Esophagus squamous epithelium (tissue), 5 donors: ENCODE results near the gene GCA. TPM values are rescaled to one million over a fixed set of nuclear protein-coding genes. Genes with fewer than 3 reads are reported as not detected.

ENCODE experiments used
- DNase-seq: peaks from one replicate; lab custom pipeline; 2025; lab: John Stamatoyannopoulos, UW
- H3K27ac ChIP-seq, 4 donors: fragments of 200-600 bp; sonication (generic); one replicate each; pipeline ENCODE4 v1.5.1; 2016 to 2019; ENCODE audit warnings: mild to moderate bottlenecking in 1 of 4
- H3K27me3 ChIP-seq, 4 donors: fragments of 200-600 bp; sonication (generic); 1 replicate in 3 of 4; 2 replicates in 1 of 4; pipeline versions ENCODE4 v1.5.1 to v1.6.0; 2017 to 2021; ENCODE audit warnings: antibody characterized with exemption in 1 of 4
- H3K36me3 ChIP-seq, 3 donors: fragments of 200-600 bp; sonication (generic); one replicate each; pipeline ENCODE4 v1.5.1; 2016 to 2019
- H3K4me1 ChIP-seq, 3 donors: fragments of 200-600 bp; sonication (generic); one replicate each; pipeline ENCODE4 v1.5.1; 2017 to 2019
- H3K4me3 ChIP-seq, 4 donors: fragments of 200-600 bp; sonication (generic); 1 replicate in 3 of 4; 2 replicates in 1 of 4; pipeline ENCODE4 v1.5.1; 2016 to 2019; ENCODE audit warnings: mild to moderate bottlenecking in 2 of 4, moderate library complexity in 1 of 4
- H3K9me3 ChIP-seq, 3 donors: fragments of 200-600 bp; sonication (generic); one replicate each; pipeline ENCODE4 v1.5.1; 2016 to 2019
- POLR2A ChIP-seq, 4 donors: fragments of 450-650 bp; IDR thresholded peaks; one replicate each; pipeline ENCODE4 v1.6.1; 2017; ENCODE audit warnings: antibody characterized with exemption in 4 of 4, mild to moderate bottlenecking in 4 of 4, moderate library complexity in 3 of 4
- WGBS, 2 donors: methylation state at CpG; one replicate each; pipeline ENCODE4 v1.1.5; 2018; 5-methylcytosine and 5-hydroxymethylcytosine counted together
- intact Hi-C: fragments of 100-400 bp; cut with DNase I; formaldehyde crosslinking; loops from one replicate; pipeline ENCODE4 v1.15.0; 2022
- total RNA-seq, 4 donors: library from RNA; depleted of rRNA; stranded (reverse); fragments of >200 nt; gene quantifications; one replicate each; pipeline ENCODE4 v1.1.0, GENCODE V29; 2016
- TF ChIP-seq, protein P1 (sequence below), 6 experiments: fragments of 450-650 bp in 4 of 6; fragments of 200-600 bp in 2 of 6; sonication (generic) in 2 of 6; IDR thresholded peaks; one replicate each; pipeline ENCODE4 v1.5.1; 2016 to 2019; ENCODE audit warnings: antibody characterized with exemption in 6 of 6, mild to moderate bottlenecking in 4 of 6, moderate library complexity in 4 of 6
- donor health status: DM: yes; HTN: yes; CAD: no.

GCA gene
- total RNA-seq, 4 donors from 2014 or later = 5.5 to 19.3 (median 13.0) TPM

DNA sequence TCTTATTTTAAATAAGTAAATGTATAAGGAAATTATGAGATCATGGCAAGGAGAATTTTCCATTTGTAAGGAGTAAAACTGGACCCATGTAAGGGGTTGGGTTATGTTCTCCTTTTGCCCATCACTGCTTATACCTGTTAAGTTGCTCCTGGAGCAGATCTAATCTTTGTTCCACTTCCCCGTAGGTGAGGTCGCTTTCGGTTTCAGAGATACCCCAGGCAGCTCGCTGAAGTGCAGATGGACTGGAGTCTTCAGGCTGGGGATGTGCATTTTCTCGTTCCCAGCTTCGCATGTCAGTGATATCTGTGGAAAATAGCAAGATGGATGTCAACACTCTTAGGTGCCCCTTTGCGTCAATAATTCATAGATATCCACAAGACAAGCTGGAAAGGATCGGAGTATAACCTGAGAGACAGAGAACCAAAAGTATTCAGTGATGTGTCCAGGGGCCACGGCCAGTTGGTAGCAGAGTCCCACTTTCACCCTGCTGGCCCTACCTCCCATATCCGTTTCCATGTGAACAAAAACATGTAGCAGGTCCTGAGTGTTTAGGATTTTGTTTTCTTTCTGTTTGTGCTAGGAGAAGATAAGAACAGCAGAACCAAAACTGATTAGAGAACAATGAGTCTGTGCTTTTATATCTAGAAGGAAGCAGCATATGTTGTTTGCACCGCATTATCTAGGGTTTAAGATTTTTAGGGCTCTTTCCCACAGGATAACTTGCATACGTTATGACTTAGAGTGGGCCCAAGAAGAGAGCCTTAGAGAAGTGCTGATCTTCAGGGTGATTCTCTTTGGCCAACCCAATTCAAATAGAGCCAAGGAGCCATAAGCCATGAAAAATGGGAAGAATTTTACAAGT lies 36.0 kb downstream of the GCA start:
- intact Hi-C loops = no loop called here
- 77% methylated on average over 12 of the region's 12 CpGs for WGBS, 2 donors
- no peaks in the 10 kb centered on the region for H3K36me3 ChIP-seq
- H3K9me3 ChIP-seq = no peaks in the 10 kb centered on the region
- H3K4me1 ChIP-seq = no peaks in the 10 kb centered on the region
- H3K27me3 ChIP-seq = no peaks in the 10 kb centered on the region
- TF ChIP-seq, protein P1, sequence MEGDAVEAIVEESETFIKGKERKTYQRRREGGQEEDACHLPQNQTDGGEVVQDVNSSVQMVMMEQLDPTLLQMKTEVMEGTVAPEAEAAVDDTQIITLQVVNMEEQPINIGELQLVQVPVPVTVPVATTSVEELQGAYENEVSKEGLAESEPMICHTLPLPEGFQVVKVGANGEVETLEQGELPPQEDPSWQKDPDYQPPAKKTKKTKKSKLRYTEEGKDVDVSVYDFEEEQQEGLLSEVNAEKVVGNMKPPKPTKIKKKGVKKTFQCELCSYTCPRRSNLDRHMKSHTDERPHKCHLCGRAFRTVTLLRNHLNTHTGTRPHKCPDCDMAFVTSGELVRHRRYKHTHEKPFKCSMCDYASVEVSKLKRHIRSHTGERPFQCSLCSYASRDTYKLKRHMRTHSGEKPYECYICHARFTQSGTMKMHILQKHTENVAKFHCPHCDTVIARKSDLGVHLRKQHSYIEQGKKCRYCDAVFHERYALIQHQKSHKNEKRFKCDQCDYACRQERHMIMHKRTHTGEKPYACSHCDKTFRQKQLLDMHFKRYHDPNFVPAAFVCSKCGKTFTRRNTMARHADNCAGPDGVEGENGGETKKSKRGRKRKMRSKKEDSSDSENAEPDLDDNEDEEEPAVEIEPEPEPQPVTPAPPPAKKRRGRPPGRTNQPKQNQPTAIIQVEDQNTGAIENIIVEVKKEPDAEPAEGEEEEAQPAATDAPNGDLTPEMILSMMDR (IDR thresholded peaks at IDR 0.05) = no peak
- TF ChIP-seq POLR2A (IDR thresholded peaks at IDR 0.05) = no peak
- no peak overlapping the region for H3K27ac ChIP-seq
- no peak overlapping the region for H3K4me3 ChIP-seq
- no peak for DNase-seq

DNA sequence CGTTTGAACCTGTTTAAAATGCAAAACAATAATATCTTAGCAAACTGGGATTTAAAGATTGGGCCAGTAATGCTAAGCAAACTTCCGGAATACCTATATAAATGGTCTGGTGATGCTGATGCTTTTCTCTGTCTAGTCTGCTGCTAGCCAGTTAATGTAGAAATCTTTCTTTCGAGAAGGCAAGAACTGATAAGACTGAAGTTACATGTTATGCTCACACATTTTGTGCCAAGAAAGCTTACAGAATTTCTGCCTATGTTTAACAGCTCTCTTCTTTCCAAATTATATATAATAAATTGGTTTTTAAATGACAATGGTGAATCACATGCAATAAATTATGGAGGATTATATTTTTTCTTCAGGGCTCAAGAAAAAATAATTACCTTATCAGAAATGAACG lies 37.9 kb downstream of the GCA start:
- TF ChIP-seq, protein P1 (IDR thresholded peaks at IDR 0.05) = no peak
- TF ChIP-seq POLR2A (IDR thresholded peaks at IDR 0.05) = no peak
- no peak overlapping the region for H3K4me3 ChIP-seq

DNA sequence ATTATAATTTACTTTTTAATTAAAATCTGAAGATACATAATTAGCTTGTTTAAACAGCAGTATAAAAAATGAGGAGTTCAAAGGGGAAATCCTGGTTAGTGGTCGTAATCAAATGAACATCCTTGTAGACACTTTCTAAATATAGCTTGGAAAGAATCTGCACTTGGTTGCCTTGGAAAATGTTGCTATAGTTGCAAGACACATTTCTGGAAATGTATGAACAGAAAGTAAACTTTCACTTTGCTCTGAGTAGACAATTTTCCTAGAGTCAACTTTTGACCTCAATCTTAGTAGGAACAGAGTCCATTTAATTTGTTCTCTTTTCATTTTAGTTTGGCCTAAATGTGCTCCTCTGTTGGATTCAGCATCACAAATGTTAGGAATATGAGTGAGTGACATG lies 38.3 kb downstream of the GCA start:
- Histone ChIP-seq H3K9me3 (no peaks in the 10 kb centered on the region), H3K4me1 (no peaks in the 10 kb centered on the region), H3K4me3 (no peak overlapping the region), H3K36me3 (no peaks in the 10 kb centered on the region), H3K27me3 (no peaks in the 10 kb centered on the region), H3K27ac (no peak overlapping the region)
- TF ChIP-seq, protein P1 (IDR thresholded peaks at IDR 0.05) = no peak
- no peak for TF ChIP-seq POLR2A (IDR thresholded peaks at IDR 0.05)
- intact Hi-C loops = no loop called here
- no peak for DNase-seq
- 0 to 7% methylated on average over 1 of the region's 1 CpG for WGBS, 2 donors

More for the DNA sequence above, 37.9 kb downstream of the GCA start:
- intact Hi-C loops = no loop called here
- DNase-seq = no peak
- H3K27ac ChIP-seq = no peak overlapping the region
- no peaks in the 10 kb centered on the region for H3K4me1 ChIP-seq
- no peaks in the 10 kb centered on the region for H3K9me3 ChIP-seq
- H3K36me3 ChIP-seq = no peaks in the 10 kb centered on the region
- 42 to 48% methylated on average over 4 of the region's 4 CpGs for WGBS, 2 donors
- no peaks in the 10 kb centered on the region for H3K27me3 ChIP-seq

DNA sequence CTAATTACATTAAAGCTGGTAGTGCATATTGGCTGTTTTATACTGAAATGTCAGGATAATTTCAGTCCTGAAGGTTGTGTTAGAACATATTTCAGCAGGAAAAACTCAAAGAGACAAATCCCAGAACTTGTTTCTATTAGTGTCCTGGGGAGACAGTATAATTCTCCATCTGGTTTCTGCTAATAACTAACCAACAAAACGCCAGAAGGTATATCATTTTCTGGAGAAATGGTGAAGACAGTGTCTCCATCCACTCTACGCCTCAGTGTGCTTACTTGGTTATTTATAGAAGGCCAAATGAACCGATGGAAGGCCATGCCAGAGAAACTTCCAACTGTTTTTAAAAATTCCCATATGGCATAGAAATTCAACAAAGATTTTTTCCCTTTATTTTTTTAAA lies 41.6 kb downstream of the GCA start:
- Histone ChIP-seq H3K4me1 (no peaks in the 10 kb centered on the region), H3K9me3 (no peaks in the 10 kb centered on the region), H3K4me3 (no peak overlapping the region), H3K36me3 (no peaks in the 10 kb centered on the region), H3K27ac (no peak overlapping the region), H3K27me3 (no peaks in the 10 kb centered on the region)
- intact Hi-C loops = no loop called here
- TF ChIP-seq, protein P1 (IDR thresholded peaks at IDR 0.05) = no peak
- TF ChIP-seq POLR2A (IDR thresholded peaks at IDR 0.05) = no peak
- no peak for DNase-seq
- 55 to 79% methylated on average over 3 of the region's 3 CpGs for WGBS, 2 donors

DNA sequence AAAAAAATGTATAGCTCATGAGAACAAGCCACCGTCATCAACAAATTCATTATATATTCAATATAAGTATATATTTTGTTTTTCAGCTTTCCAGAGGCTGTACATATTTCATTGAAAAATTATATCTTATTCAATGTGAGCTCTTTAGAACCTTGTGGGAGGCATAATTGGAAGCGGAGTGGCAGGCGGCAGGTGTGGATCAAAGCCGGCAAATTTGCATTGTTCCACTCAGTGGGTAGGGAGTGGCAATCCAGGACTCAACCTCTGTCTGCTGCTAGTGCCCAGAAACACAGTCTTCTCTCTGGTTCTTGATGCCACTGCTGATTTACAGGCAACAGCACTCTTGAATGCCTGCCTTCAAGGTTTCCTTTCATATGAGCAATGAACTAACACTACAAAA lies 46.9 kb downstream of the GCA start:
- TF ChIP-seq, protein P1 (IDR thresholded peaks at IDR 0.05) = no peak
- TF ChIP-seq POLR2A (IDR thresholded peaks at IDR 0.05) = no peak
- intact Hi-C loops = no loop called here
- WGBS, 2 donors = 90 to 91% methylated on average over 4 of the region's 4 CpGs

More for the DNA sequence above, 46.9 kb downstream of the GCA start:
- Histone ChIP-seq H3K27ac (no peak overlapping the region), H3K4me3 (no peak overlapping the region), H3K4me1 (no peaks in the 10 kb centered on the region), H3K36me3 (no peaks in the 10 kb centered on the region), H3K27me3 (no peaks in the 10 kb centered on the region), H3K9me3 (no peaks in the 10 kb centered on the region)
- no peak for DNase-seq
